NK-92 (cell line): ENCODE results near the gene PRKCZ.

Source experiments
- DNase-seq: peaks from one replicate; lab custom pipeline; 2025; ENCODE audit not compliant: unreplicated experiment; lab: John Stamatoyannopoulos, UW

PRKCZ gene

GRCh38 chr1:2192031-2192995 is 142.1 kb downstream of the PRKCZ start:
- DNase-seq = no peak

DNA sequence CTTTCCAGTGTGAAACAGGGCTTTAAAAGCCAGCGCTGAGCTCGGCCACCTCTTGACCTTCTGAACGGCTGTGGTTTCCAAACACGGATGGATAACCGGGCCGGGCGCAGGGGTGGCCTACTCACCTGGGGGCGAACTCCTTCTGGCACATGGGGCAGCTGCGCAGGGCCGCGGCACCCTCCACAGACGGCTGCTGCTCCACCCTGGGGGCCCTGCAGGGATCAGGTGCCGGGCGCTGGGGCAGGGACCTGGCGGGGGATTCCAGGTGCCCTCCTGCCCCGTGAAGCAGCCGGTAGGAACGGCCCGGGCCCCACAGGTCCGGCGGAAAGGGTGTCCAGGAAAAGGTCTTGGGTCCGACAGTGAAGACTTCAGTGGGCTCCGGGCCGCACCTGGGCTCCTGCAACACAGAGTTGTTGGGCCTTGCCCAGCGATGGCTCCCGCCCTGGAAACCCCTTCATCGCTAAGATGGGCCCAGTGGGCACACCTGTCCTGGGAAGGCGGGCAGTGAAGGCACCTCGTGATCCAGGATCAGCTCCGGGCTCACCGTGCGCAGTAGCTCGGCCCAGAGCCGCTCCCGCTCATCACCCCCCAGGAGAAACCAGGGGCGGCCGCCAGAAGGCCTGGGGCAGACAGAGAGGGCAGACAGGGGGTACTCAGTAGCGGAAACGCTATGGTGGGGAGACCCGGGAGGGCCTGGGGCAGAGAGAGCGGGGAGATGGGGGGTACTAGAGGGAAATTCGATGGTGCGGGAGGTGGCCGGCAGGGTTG is 143.5 kb downstream of the PRKCZ start:
- no peak for DNase-seq

DNA sequence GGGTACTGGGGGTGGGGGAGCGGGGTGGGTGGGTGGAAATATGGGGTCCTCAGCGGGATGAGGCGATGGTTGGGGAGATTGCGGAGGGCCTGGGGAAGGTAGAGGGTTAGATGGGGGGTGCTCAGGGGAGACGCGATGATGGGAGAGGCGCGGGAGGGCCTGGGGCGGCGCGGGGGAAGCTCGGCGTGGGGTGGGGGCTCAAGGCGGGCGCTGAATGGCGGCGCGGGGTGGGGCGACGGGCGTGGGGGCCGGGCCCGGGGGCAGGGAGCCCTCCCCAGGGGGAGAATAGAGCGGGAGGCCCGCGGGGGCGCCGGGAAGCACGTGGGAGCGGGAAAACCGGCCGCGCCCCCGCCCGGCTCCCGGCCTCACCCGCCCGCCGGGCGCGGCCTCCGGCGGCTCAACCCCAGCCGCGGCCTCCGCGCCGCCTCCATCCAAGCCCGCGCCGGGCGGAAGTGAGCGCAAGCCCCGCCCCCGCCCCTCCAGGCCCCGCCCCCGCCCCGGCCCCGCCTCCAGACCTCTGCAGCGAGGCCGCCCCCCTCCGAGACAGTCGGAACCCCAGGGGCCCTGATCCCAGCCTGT is 144.2 kb downstream of the PRKCZ start, which contains the start of gene FAAP20:
Gene FAAP20, minus strand, starts transcription at position 454 of the 579 bp plus-strand sequence. Its CDS starts 23 bp downstream, at position 431.
- DNase-seq = no peak

DNA sequence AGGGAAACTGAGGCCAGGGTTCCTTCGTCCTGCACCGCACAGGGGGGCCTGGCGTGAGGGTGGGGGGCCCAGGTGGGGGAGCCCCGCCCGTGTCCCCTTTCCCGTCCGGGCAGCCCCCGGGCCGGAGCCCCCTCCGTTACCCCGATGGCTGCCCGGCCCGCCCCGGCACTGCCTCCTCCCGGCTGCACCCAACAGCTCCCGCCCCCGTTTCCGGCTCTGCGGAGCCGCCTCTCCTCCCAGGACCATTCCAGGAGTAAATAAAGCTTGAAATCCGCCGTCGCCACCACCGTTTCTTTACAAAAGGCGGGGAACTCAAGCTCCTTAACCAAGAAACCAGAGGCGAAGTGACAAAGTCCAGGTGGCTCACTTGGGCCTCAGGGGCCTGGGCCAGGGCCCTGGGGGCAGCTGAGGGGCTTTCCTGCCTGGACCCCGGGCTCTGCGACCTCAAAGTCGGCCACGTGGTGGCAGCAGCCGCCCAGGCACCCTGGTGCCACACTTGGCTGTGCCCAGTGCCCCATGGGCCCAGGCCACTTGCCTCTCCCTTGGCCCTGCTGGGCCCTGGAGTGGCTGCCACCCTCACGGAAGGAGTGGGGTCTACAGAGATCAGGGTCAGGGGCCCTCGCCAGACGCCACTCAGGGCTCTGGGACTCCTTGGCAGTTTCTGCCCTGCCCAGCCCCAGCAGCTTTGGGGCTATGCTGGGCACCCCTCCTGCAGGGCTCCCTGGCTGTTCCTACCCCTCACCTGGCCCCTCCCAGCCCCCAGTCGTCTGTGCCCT is 144.9 kb downstream of the PRKCZ start:
- DNase-seq = no peak

DNA sequence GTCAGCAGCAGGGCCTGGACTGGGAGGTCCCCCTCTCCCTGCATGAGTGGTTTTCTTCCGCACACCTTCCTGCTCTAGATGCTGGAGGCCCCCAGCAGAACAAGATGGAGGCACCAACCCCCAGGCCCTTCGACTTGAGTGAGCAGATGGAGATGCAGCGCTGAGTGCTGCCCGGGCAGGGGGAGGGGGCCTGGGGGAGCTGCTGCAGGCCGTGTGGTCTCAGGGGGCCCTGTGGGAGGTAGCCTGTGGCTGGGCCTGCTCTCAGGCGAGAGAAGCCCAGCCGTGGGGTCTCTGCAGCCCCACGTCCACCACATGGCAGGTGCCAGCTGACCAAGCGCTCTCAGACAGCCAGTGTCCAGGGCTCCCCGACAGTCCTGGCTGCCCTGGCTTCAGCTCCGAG is 145.6 kb downstream of the PRKCZ start:
- no peak for DNase-seq

- DNase-seq = no peak
Observed at GRCh38 chr1:2196901-2197638, 146.9 kb downstream of the PRKCZ start.

- no peak for DNase-seq
Observed at GRCh38 chr1:2197707-2198165, 147.5 kb downstream of the PRKCZ start.

GRCh38 chr1:2198571-2198970 is 148.4 kb downstream of the PRKCZ start:
- no peak for DNase-seq

DNA sequence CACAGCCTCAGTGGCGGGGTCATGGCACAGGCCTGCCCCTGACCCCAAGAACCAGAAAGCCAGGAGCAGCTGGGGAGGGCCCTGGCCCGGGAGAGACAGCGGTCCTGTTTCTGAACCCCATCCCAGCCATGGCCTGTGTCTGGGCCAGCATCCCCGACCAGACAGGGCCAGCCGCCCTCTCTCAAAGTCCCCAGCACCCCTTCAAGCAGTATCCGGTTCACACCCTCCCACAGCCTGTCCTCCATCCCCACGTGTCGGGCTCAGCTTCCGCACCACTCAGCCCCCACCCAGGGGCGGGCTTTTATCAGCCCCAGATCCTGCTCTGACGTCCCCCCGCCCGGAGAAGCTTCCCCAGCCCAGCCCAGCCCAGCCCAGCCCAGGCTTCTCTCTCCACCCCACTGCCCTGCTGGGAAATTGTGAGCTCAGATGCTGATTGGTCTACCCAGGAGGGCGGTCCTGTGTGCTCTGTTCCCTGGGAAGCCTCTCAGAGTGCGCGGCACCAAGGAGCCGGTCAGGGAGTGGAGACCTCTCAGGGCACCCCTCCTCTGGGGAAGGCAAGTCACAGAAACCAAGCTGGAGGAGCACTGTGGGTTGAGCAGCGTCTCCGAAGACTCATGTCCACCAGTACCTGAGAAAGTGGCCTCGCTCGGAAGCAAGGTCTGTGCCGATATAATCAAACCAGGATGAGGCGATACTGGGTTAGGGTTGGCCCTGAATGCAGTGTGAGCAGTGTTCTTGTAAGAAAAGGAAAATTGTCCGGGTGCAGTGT is 149.0 kb downstream of the PRKCZ start:
- DNase-seq = no peak

DNA sequence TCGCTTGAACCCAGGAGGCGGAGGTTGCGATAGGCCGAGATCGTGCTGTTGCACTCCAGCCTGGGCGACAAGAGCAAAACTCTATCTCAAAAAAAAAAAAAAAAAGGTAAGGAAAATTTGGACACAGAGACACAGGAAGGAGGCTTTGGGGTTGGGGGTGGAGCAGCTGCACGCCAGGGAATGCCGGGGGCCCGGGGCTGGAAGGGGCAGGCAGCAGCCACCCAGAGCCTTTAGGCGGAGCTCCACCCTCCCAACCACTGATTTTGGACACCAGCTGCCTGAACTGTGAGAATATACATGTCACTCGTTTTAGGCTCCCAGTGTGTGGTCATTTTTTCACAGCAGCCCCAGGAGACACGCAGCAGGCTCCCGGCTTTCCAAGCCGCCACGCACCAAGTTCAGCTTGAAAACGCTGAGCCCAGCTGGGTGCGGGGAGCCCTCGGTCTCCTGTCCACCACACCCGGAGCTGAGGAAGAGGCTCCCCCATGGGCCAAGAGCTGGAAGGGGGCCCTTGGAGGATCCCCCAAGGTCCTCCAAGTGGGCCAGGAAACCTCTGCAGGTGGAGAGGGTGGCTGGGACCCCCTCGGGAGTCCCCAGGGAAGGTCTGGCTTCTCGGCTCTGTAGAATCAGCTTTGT is 150.2 kb downstream of the PRKCZ start:
- DNase-seq = no peak

- DNase-seq = no peak
Observed at GRCh38 chr1:2201062-2201461, 150.9 kb downstream of the PRKCZ start.

DNA sequence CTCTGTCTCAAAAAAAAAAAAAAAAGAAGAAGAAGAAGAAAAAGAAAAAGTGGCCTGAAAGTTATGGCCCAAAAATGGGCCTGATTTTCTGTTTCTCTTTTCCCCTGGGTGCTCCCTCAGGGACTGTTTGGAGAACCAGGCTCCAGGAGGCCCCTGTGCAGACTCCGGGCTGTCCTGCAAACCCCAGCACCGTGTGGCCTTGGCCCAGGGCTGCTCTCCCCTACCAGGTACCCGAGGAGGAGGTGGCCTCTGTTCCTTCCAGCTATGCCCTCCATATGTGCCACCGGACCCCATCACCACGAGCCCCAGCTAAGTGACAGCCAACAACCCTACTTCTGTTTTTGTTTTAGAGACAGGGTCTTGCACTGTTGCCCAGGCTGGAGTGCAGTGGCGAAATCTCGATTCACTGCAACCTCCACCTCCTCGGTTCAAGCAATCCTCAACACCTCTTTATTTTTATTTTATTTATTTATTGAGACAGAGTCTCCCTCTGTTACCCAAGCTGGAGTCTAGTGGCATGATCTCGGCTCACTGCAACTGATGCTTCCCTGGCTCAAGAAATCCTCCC is 151.9 kb downstream of the PRKCZ start:
- no peak for DNase-seq

GRCh38 chr1:2202843-2203601 is 152.8 kb downstream of the PRKCZ start:
- no peak for DNase-seq

GRCh38 chr1:2203671-2204414 is 153.6 kb downstream of the PRKCZ start:
- DNase-seq = no peak

DNA sequence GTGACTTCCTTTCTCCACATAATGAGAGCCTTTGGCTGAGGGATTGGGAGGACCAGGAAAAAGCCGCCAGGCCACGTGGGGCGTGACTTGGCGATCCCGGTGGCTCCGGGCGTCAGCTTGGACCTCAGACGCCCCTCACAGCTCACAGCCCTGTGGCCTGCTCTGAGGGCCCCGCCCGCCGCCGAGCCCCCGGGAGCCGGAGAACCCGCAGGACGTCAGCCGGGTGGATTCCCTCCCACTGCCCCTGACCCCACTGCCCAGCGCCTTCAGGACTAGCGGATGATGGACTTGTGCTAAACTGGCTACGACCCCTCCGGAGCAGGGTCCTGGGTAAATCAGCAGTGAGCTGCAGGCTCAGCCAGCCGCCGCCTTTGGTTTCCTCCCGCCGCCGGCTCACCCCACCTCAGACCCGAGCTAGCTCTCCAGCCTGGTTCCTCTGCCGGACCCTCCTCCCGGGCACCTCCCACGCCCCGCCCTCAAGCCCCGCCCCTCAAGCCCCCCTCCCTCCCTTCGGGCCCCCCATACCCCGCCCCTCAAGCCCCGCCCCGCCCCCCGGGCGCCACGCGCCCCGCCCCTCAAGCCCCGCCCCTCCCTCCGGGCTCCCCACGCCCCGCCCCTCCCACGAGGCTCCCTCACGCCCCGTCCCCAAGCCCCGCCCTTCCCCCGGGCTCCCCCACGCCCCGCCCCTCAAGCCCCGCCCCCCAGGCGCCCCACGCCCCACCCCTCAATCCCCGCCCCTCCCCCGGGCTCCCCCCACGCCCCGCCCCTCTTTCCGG is 154.4 kb downstream of the PRKCZ start:
- DNase-seq = peak; percentile 69
